A204.1 (cell line): ENCODE results near the gene HSD3B7.

Experiments
- FAIRE-seq: peaks from 2 replicates; lab custom pipeline; 2012; peaks lifted over from hg19 to GRCh38; lab: Jason Lieb, UNC

The HSD3B7 gene

DNA sequence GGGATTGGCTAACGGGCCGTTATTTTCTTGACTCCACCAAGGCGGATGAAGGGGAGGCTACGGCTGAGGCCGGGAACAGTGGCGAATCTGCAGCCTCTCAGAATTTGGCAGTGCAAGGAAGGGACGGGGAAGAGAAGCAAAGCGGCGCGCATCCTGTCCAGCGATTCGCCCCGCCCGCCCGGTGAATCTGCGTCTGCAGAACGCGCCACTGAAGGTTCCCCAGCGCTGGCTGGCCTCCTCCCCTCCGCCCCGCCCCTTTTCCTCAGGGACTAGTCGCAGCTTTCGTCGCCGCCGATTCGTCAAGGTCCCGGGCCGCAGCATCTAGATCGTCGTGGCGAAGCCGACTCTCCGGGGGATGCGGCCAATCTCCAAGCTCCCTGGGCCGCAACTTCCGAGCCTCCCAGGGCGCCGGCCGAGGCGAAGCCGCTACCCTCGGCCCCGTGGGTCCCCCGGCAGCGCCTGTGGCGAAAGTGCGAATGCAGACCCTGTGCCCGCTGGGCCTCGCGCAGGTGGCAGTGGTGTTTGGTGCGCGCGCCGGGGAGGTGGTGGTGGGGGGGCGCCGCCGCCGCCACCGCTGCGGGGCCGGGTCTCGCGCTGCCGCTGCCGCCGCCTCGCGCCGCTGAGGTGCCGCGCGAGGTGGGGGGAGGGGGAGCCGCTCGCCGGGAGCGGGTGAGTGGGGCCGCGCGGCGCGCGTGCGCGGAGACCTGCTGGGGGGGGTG lies 27.4 kb upstream of the HSD3B7 start, which contains the start of gene SETD1A:
SETD1A (plus strand) TSS at position 299 of the 719 bp plus-strand sequence. CDS start 978 bp downstream, outside the sequence.
- no peak for FAIRE-seq

DNA sequence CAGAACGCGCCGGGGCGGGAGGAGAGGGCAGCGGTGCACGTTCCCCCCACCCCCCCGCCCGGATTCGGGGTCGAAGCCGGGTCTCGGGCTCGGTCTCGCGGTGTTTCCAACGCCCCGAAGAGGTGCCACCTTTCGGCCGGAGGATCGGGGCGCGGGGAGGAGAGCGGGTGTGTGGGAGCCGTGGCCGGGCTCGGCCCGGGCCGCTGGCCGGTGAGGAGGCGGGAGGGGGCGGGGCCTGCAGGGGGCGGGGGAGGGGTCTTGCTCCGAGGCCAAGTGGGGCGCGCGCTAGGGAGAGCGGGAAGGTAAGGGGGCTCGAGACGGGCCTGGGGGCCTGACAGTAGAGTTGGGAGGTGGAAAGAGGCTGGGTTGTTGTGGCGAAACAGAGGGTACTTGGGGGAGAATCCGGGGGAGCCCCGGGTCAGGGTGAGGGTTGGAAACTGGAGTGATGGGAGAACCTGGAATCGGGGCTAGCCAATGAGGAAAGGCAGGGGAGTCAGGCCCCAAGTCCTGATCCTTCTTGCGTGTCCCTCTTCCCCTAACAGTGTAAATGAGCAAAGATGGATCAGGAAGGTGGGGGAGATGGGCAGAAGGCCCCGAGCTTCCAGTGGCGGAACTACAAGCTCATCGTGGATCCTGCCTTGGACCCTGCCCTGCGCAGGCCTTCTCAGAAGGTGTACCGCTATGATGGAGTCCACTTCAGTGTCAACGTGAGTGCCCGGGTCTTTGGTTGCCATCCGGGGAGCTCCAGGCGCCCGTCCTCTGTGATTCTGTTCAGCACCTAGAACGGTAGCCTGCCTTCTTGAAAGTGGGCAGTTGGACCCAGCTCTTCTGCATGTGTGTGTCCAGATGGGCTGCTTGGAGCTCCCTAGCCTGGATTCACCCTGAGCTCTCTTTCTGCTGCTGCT lies 26.6 kb upstream of the HSD3B7 start:
- FAIRE-seq, result no peak

DNA sequence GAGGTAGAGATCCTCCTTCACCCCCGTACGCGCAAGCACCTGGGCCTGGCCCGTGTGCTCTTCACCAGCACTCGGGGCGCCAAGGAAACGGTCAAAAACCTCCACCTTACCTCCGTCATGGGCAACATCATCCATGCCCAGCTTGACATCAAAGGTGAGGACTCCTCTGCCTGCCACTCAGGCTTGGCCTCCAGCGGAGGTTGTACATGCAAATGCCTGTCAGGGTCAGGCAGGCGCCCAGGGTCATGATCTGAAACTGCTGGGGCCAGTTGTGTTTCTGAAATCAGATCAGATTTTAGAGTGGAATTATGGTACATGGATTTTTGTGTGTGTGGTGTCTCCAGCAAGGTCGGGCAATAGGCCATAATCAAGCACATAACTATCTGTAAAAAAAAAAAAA lies 23.6 kb upstream of the HSD3B7 start:
- no peak for FAIRE-seq

DNA sequence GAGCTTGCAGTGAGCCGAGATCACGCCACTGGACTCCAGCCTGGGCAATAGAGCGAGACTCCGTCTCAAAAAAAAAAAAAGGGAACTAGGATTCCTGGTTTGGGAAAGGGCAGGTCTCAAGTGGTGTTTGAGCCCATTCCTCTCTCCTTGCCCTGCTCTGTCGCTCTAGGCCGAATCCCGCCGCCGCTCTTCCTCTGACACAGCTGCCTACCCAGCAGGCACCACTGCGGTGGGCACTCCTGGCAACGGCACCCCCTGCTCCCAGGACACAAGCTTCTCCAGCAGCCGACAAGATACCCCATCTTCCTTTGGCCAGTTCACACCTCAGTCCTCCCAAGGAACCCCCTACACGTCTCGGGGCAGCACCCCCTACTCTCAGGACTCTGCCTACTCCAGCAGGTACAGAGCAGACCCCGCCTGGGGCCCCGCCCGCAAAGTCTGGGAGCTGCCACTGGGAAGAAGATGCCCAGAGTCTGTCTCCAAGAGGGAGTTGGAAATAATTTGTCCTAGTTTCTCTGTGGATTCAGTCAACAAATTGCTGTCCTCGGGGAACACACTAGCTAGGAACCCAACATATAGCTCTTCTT lies 21.0 kb upstream of the HSD3B7 start:
- FAIRE-seq, result no peak

DNA sequence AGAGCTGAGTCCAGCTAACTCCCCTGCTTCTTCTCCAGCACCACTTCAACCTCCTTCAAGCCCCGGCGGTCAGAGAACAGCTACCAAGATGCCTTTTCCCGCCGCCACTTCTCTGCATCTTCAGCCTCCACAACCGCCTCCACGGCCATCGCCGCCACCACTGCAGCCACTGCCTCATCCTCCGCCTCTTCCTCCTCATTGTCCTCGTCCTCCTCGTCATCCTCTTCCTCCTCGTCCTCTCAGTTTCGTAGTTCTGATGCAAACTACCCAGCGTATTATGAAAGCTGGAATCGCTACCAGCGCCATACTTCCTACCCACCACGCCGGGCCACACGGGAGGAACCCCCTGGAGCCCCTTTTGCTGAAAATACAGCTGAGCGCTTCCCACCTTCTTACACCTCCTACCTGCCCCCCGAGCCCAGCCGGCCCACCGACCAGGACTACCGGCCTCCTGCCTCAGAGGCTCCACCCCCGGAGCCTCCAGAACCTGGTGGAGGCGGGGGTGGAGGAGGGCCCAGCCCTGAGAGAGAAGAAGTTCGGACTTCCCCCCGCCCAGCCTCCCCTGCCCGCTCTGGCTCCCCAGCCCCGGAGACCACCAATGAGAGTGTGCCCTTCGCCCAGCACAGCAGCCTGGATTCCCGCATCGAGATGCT lies 20.3 kb upstream of the HSD3B7 start:
- no peak for FAIRE-seq

DNA sequence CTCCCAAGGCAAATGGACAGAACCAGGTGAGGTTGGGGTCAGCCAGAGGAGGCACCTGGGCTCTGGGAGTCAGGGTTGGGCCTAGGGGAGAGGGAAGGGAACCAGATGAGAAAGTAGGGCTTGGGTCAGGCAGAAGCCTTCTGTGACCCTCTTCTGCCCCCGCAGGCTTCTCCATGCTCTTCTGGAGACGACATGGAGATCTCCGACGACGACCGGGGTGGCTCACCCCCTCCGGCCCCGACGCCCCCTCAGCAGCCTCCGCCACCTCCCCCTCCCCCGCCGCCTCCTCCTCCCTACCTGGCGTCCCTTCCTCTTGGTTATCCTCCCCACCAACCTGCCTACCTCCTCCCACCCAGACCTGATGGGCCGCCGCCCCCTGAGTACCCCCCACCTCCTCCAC lies 19.6 kb upstream of the HSD3B7 start:
- no peak for FAIRE-seq

DNA sequence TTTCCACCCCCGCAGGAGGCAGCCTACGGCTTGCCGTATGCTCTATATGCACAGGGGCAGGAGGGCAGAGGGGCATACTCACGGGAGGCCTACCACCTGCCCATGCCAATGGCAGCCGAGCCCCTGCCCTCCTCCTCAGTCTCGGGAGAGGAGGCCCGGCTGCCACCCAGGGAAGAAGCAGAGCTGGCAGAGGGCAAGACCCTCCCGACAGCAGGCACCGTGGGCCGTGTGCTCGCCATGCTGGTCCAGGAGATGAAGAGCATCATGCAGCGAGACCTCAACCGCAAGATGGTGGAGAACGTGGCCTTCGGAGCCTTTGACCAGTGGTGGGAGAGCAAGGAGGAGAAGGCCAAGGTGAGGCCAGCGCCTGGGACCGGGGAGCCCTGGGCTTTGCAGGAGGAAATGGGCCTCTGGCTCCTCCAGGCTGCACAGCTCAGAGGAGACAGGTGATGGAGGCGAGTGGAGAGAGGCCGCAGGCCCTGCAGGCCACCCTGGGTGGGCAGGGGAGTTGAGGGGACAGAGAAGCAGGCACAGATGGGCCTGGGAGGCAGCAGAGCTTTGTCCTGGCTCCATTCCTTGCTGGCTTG lies 18.9 kb upstream of the HSD3B7 start:
- FAIRE-seq, result no peak

DNA sequence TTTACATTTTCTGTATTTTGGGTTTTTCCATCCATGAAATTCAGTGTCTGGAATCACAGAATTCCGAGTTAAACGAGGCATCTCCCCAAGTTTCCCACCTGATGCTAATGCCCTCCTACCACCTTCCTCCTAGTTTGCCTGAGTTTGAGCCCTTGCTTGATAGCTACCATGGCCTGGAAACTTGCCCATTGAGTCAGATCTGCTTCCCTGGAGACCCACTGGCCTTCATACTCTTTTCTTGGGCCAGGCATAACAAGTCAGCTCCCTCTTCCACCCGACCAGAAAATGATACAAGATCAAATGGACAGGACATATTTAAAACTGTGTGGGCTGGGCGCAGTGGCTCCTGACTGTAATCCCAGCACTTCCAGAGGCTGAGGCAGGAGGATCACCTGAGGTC lies 17.2 kb upstream of the HSD3B7 start:
- FAIRE-seq, result no peak

DNA sequence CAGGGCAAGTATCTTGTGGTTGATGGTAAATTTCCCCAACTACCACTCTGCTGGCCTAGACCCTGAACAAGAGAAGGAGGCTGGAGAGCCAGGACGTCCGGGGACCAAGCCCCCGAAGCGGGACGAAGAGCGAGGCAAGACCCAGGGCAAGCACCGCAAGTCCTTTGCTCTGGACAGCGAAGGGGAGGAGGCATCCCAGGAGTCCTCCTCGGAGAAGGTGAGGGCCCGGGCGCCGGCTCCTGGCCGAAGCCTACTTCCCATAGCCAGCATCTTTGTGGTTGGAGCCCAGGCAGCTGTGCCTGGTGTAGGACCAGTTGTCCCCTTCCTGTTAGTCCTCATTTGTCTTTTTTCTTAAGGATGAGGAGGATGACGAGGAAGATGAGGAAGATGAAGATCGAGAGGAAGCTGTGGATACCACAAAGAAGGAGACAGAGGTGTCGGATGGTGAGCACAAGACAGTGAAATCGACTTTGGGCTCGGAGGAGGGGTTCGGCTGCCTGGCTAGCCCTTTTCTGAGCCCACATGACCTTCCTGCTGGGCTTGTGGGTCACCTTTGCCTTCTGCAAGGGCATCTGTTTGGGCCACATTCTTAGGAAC lies 15.7 kb upstream of the HSD3B7 start:
- no peak for FAIRE-seq

DNA sequence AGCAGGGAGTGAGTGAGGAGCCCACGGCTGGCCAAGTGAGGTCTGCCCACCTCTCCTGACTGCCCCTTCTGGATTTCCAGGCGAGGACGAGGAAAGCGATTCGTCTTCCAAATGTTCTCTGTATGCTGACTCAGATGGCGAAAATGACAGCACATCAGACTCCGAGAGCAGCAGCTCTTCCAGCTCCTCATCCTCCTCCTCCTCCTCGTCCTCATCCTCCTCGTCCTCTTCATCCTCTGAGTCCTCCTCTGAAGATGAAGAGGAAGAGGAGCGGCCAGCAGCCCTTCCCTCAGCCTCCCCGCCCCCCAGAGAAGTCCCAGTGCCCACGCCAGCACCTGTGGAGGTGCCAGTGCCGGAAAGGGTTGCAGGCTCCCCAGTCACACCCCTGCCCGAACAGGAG lies 13.7 kb upstream of the HSD3B7 start:
- no peak for FAIRE-seq

DNA sequence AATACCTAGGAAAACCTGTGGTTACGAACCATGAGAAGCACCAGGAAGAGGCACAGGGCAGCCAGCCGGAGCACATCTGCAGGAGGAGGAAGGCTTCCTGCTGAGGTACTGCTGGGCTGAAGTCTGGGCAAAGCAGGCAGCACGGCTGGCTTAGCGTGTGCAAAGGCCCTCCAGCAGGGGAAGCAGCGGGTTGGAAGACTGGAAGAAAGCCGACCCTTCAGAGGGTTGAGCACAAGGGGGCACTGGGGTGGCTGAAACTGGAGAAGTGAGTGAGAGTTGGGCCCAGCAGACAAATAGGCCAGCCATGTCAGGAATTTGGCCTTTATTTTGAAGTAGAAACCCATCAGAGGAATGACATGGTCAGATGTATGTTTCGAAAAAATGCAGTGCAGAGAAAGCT lies 12.1 kb upstream of the HSD3B7 start:
- no peak for FAIRE-seq

DNA sequence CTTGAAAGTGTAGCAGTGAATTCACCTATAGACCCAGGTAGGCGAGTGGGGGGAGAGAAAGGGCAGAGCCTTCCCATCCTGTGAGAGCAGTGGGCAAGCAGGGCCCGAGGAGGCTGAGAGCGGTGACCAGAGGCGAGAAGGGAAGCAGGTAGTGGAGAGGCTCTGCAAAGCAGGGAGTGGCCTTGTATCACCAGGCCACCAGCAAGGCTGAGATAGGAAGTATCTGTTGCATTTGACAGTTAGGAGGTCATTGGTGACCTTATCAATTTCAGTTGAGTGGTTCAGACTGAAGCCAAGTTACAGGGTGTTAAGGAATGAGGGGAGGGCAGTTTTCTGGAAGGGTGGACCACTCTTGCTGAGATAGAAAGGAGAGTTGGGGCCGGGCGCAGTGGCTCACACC lies 10.7 kb upstream of the HSD3B7 start:
- no peak for FAIRE-seq

DNA sequence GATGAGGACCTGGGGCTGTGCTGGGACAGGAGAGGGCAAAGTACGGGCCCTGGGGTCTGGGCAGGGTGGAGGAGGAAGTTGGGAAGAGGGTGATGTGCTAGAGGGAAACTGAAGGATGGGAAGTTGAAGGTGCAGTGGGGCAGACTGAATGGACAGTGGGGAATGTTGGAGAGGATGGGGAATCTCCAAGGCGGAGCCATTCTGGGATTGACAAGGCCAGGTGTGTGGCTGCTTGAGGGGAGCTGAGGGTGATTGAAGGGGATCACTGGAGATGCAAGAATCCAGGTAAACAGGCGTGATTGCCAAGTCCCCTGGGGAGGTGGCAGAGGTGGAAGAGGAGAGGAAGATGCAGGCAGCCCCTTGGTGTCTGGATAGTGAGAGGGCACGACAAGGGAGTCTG lies 8.5 kb upstream of the HSD3B7 start:
- FAIRE-seq, result no peak

DNA sequence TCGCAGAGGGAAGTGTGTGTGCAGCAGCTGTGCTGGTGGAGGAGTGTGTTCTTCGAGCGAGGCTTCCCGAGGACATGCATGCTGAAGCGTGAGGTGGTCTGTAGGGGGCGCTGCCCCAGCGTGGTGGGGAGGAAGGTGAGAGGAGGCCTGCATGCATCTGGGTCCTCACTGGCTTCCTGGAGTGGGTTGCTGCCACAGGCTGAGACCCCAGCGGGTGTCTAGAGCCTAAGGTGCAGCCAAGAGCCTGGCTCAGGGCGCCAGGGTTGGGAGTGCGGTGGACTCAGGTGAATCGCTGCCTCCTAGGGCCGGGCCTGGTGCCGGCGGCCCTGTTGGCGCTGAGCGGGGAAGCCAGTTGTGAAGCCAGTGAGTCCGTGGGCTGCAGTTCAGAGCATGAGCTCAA lies 7.5 kb upstream of the HSD3B7 start:
- FAIRE-seq, result no peak

DNA sequence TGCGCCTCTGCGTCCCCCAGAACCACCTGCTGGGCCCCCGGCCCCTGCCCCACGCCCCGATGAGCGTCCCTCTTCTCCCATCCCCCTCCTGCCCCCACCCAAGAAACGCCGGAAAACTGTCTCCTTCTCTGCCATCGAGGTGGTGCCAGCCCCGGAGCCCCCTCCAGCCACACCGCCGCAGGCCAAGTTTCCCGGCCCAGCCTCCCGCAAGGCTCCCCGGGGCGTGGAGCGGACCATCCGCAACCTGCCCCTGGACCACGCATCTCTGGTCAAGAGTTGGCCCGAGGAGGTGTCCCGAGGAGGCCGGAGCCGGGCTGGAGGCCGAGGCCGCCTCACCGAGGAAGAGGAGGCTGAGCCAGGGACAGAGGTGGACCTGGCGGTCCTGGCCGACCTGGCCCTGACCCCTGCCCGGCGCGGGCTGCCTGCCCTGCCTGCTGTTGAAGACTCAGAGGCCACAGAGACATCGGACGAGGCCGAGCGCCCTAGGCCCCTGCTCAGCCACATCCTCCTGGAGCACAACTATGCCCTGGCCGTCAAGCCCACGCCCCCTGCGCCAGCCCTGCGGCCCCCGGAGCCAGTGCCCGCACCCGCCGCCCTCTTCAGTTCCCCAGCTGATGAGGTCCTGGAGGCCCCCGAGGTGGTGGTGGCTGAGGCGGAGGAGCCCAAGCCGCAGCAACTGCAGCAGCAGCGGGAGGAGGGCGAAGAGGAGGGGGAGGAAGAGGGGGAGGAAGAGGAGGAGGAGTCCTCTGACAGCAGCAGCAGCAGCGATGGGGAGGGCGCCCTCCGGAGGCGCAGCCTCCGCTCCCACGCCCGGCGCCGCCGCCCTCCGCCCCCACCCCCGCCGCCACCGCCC lies 5.6 kb upstream of the HSD3B7 start:
- FAIRE-seq, result no peak

DNA sequence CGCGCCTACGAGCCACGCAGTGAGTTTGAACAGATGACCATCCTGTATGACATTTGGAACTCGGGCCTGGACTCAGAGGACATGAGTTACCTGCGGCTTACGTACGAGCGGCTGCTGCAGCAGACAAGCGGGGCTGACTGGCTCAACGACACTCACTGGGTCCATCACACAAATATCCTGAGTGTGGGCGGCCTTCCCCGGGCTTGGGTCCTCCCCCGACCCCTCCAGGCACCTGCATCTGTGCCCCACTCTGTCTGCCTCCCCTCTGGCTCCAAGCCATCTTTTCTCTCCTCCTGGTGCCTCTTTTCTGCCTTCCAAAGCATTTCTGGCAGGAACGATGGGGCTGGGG lies 5.0 kb upstream of the HSD3B7 start:
- FAIRE-seq, result no peak

DNA sequence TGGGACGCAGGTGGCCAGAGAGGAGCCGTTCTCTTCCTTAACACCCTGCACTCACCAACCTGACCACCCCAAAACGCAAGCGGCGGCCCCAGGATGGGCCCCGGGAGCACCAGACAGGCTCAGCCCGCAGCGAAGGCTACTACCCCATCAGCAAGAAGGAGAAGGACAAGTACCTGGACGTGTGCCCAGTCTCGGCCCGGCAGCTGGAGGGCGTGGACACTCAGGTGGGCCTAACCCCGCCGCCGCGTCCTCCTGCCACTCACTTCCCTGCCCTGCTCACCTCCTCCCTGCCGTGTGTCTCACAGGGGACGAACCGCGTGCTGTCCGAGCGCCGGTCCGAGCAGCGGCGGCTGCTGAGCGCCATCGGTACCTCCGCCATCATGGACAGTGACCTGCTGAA lies 4.6 kb upstream of the HSD3B7 start:
- FAIRE-seq, result no peak

DNA sequence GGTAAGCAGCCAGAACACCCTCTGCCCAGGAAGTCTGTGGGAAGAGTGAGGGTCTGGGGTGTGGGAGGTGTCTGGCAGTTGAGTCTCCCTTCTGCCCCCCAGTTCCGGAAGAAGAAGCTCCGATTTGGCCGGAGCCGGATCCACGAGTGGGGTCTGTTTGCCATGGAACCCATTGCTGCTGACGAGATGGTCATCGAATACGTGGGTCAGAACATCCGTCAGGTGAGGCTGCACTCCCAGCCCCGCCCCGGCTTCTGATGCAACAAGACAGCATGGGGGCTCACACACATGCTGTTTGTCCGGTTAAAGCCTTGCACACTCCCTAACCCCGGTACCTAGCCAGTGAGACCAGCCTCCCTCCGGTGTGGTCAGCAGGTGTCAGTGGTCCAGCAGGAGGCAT lies 4.0 kb upstream of the HSD3B7 start:
- no peak for FAIRE-seq

DNA sequence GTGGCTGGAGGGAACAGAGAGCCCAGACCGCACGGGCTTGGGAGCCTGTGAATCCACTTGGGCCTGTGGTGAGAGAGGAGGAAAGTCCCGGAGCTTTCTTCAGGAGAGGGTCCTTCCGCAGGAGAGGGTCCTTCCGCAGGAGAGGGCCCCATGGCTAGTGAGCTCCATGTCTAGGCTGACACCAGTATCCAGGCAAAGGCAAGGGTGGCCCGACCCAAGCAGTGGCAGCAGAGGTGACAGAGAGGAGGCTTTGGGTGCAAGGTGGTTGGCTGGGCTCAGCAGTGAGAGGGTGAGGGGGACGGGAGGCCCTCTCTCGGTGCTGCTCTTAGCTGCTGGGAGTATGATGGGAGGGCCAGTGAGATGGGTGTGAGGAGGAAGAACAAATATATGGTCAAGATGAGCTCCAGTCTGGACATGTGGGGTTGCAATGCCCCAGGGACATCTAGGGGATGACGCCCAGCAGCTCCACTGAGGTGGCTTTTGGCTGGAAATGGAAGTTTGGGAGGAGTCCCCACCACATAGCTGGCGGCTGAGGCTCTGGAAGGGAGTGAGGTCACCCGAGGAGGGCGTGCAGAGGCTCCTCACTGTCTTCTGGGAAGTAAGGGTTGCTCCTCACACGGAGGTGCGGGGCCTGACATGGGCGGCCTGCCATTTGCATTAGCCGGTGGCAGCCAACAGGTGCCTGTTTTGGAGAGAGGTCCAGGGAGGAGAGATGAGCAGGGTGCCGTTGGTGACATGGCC lies 2.3 kb upstream of the HSD3B7 start:
- no peak for FAIRE-seq

DNA sequence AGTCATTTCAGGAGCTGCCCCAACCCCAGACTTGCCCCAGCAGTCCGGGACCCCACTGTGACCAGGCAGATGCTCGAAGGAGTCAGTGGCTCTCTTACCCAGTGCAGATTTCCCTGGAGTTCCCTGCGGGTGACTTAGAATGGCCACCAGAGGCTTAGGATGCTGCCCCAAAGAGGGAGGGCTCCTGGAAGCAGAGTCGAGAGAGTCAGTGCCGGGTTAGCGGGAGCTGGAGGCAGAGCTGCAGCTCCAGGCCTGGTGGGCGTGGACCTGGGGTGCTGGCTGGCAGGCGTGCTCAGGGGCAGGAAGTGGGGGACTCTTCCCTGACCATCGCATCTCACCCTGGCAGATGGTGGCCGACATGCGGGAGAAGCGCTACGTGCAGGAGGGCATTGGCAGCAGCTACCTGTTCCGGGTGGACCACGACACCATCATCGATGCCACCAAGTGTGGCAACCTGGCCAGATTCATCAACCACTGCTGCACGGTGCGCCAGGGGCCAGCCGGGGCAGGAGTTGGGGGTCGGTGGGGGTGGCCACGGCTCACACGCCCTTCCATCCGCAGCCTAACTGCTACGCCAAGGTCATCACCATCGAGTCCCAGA lies 1.6 kb upstream of the HSD3B7 start:
- no peak for FAIRE-seq
